RWPE1 (cell line): ENCODE data around the gene MCOLN3.
"Not testable (repeated sequence)": the region's sequence is repeated elsewhere in the genome, so short reads cannot be mapped to it uniquely, and the experiment has no call there.

Experiments
- CTCF ChIA-PET: fragments of 350-600 bp; sonication (Branson Sonifier 250); formaldehyde crosslinking; extraction: SDS; loops from one replicate; lab custom pipeline; 2021; lab: Yijun Ruan, JAX
- POLR2A ChIA-PET: fragments of 400-600 bp; formaldehyde crosslinking; extraction: SDS; loops from one replicate; lab custom pipeline; 2020; ENCODE audit warnings: antibody characterized with exemption; ENCODE audit not compliant: low non-redundant PET; lab: Yijun Ruan, JAX
- DNase-seq: peaks from one replicate; pipeline ENCODE4 v3.0.0; 2012; ENCODE audit warnings: low spot score
- H3K27ac ChIP-seq: fragments of 450-650 bp; 2 replicates; pipeline ENCODE4 v1.5.1; 2017
- TF ChIP-seq, protein P1 (sequence below): fragments of 450-650 bp; conservative IDR thresholded peaks from 2 replicates; pipeline ENCODE4 v1.5.1; 2017; ENCODE audit warnings: low read depth, mild to moderate bottlenecking

Gene MCOLN3

DNA sequence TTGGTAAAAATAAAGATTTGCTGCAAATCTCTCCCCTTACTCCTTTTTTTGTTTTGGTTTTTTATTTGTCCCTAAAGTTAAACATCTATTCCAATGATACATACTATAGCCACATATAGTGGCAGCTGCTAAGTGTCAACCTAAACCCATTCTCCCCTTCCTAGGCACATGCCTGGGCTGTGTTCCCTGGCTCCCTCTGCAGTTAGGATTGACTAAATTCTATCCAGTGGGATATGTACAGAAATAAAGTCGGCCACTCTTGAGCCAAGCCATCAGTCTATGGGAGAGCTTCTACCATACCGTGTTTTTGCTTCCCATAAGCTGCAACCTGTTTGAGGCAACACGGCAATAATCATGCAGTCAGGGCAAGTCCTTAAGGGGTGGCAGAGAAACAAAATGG lies 23.6 kb downstream of the MCOLN3 start:
- POLR2A ChIA-PET: no interaction called here
- CTCF ChIA-PET: interaction anchor here (0.7 to 1.2 kb wide), 2 partner anchors 80 to 177 kb away, joined by 3 to 7 read pairs; no protein-coding TSS in a partner anchor
- no peak for DNase-seq
- TF ChIP-seq, protein P1, sequence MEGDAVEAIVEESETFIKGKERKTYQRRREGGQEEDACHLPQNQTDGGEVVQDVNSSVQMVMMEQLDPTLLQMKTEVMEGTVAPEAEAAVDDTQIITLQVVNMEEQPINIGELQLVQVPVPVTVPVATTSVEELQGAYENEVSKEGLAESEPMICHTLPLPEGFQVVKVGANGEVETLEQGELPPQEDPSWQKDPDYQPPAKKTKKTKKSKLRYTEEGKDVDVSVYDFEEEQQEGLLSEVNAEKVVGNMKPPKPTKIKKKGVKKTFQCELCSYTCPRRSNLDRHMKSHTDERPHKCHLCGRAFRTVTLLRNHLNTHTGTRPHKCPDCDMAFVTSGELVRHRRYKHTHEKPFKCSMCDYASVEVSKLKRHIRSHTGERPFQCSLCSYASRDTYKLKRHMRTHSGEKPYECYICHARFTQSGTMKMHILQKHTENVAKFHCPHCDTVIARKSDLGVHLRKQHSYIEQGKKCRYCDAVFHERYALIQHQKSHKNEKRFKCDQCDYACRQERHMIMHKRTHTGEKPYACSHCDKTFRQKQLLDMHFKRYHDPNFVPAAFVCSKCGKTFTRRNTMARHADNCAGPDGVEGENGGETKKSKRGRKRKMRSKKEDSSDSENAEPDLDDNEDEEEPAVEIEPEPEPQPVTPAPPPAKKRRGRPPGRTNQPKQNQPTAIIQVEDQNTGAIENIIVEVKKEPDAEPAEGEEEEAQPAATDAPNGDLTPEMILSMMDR: no peak
- H3K27ac ChIP-seq: no peak overlapping the region

DNA sequence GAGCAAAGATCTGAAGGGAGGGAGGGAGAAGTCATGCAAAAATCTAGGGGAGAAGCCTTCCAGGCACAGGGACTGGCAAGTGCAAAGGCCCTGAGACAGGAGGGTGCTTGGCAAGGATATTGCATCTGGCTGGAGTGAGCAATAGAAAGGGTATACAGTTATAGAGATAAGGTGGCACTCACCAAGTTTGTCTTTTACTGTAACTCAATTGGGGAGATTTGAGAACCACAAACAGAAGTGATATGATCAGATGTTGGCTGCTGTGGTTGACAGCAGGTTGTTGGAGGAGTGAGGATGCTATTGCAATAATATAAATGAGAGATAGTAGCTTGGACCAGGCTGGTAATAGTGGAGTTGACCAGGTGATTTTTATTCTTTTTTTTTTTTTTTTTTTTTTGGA lies 25.6 kb downstream of the MCOLN3 start:
- ChIA-PET CTCF (no interaction called here), POLR2A (no interaction called here)
- TF ChIP-seq, protein P1: no peak
- no peak overlapping the region for H3K27ac ChIP-seq
- no peak for DNase-seq

DNA sequence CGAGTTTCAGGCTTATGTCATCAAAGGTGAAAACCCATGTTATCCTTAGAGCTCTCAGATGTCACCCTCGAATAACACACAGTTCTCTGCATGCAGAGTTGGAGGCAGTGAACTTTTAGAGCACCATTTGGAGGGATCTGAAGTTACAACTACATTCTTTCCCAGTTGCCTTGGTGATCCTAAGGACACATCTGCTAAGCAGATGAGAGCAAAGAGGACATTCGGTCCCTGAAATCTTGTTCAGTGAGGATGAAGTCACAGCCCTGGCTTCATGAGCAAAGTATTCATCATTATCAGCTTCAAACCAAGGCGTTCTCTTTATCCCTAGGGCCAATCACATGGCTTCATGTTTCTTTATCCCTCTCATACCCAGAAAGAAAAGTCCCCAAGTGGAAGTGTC lies 28.3 kb downstream of the MCOLN3 start:
- DNase-seq: no peak
- no peak overlapping the region for H3K27ac ChIP-seq
- TF ChIP-seq, protein P1: no peak
- ChIA-PET CTCF (no interaction called here), POLR2A (no interaction called here)

DNA sequence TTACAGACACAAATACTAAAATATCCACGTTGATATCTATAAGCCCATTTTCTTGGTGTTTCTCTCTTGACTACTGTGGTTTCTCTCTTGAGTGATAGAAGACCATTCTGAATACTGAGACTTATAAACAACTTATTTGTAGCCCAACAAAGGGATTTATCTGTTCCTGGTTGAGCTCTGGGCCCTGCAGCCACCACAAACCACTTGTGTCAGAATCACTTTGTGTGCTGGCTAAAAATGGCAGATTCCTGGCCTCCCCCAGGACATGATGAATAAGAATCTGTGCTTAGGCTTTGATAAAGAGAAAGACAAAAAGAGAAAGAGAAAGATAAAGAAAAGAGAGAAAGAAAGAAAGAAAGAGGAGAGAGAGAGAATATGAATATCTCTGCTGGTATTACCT lies 32.5 kb downstream of the MCOLN3 start:
- H3K27ac ChIP-seq: no peak overlapping the region
- TF ChIP-seq, protein P1: no peak
- ChIA-PET POLR2A (no interaction called here), CTCF (no interaction called here)
- DNase-seq: no peak

DNA sequence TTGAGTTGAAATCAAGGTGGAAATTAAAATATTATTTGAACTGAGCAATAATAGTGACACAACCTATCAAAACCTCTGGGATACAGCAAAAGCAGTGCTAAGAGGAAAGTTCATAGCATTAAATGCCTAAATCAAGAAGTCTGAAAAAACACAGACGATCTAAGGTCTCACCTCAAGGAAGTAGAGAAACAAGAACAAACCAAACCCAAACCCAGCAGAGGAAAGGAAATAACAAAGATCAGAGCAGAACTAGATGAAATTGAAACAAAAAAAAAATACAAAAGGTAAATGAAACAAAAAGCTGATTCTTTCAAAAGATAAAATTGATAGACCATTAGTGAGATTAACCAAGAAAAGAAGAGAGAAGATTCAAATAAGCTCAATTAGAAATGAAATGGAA lies 42.7 kb downstream of the MCOLN3 start:
- CTCF ChIA-PET, H3K27ac ChIP-seq, POLR2A ChIA-PET, DNase-seq: not testable (repeated sequence)

DNA sequence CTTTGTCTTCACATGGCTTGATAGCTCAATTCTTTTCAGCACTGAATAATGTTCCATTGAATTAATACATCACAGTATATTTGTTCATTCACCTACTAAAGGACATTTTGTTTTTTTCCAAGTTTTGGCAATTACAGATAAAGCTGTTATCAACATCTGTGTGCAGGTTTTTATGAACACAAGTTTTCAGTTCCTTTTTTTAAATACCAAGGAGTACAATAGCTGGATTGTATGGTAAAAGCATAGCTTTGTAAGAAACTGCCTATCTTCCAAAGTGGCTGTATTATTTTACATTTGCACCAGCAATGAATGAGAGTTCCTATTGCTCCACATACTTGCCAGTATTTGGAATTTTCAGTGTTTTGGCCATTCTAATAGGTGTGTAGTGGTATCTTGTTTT lies 46.6 kb downstream of the MCOLN3 start:
- ChIA-PET CTCF (interaction anchor here (0.7 to 1.0 kb wide), 2 partner anchors 108 to 127 kb away, joined by 3 to 4 read pairs; no protein-coding TSS in a partner anchor), POLR2A (no interaction called here)
- no peak for DNase-seq
- no peak overlapping the region for H3K27ac ChIP-seq
- TF ChIP-seq, protein P1: no peak

DNA sequence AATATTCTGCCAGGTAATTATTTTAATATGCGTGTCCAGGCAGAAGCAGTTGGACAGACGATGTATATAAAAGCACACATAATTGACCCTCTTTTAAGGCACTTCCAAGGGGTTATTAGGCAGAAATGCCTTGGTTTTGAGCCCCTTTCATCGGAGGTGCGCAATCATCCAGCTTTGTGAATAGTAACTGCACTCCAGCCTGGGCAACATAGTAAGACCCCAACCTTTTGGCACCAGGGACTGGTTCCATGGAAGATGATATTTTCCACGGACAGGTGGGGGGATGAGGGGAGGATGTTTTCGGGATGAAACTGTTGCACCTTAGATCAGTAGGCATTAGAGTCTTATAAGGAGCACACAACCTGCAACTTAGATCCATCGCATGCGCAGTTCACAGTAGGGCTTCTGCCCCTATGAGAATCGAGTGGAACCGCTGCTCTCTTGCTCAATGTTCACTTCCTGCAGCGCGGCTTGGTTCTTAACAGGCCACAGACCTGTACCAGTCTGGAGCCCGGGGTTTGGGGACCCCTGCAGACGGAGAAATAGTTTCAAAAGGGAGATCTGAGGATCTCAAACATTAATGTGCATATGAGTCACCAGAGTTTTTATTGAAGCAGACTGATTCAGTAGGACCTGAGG lies 49.5 kb downstream of the MCOLN3 start:
- no peak overlapping the region for H3K27ac ChIP-seq
- ChIA-PET CTCF (no interaction called here), POLR2A (no interaction called here)
- no peak for DNase-seq
- TF ChIP-seq, protein P1: no peak
